ENCODE data around the gene CACNA2D2.

CACNA2D2 gene

DNA sequence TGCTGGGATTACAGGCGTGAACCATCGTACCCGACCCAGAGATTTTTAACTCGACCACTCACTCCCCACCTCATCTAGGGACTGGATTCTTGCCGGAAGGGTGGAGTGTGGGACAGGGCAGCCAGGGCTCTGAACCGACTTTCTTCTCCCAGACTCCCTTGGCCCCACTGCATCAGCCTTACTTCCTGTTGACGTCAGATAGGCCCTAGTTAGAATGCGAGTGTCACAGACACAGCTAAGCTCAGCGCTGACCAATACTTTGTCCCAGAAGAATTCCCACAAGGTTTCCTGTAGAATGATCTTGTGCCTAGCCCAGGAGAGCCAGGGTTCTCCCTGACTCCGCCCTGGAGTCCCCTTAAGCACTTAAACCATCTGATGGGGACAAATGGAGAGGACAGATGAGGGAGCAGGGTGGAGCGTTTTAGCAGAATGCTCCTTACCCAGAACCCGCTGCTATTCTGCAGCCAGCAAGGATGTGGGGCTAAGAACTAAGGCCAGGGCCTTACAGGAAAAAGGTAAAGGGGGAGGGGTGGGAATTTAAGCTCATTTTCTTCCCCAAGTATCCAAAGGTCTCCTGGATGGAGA, 169.6 kb downstream of the CACNA2D2 start:
- TF ChIP-seq, protein P1, sequence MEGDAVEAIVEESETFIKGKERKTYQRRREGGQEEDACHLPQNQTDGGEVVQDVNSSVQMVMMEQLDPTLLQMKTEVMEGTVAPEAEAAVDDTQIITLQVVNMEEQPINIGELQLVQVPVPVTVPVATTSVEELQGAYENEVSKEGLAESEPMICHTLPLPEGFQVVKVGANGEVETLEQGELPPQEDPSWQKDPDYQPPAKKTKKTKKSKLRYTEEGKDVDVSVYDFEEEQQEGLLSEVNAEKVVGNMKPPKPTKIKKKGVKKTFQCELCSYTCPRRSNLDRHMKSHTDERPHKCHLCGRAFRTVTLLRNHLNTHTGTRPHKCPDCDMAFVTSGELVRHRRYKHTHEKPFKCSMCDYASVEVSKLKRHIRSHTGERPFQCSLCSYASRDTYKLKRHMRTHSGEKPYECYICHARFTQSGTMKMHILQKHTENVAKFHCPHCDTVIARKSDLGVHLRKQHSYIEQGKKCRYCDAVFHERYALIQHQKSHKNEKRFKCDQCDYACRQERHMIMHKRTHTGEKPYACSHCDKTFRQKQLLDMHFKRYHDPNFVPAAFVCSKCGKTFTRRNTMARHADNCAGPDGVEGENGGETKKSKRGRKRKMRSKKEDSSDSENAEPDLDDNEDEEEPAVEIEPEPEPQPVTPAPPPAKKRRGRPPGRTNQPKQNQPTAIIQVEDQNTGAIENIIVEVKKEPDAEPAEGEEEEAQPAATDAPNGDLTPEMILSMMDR (IDR thresholded peaks at IDR 0.05; ENCODE audit: low read depth, low read length): no peak
- H3K4me3 ChIP-seq (replicated peaks in 1 of 2; ENCODE audit: low read depth in 2 of 2, low read length in 2 of 2): peak overlapping the region in 1 of 2 donors; percentile 21
- DNase-seq (ENCODE audit: low read depth in 2 of 2): peak; percentile 93 to 95

DNA sequence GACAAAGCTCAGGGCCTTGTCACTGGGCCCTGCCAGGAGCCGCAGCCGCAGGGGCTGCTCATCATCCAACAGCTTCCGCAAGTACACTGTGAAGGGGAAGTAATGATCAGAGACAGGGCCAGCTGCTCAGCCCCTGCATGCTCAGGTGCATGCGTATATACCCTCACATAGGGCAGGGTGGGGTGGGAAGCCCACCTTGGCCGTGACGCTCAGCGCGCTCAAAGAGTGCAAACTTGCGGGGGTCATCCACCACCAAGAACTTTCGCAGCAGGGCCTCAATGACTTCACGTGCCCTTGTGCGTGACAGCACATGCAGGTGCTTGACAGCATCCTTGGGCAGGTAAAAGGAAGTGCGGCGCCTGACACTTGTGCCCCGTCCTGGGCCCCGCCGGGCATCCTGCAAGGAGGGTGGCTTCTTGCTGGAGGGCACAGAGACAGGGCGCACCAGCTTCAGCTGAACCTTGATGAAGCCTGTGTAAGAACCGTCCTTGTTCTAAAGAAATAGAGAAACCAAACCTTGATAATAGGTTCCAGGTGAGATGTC, 172.0 kb downstream of the CACNA2D2 start:
- H3K4me3 ChIP-seq (replicated peaks in 1 of 2; ENCODE audit: low read depth in 2 of 2, low read length in 2 of 2): no peak overlapping the region
- TF ChIP-seq, protein P1 (IDR thresholded peaks at IDR 0.05; ENCODE audit: low read depth, low read length): no peak
- no peak for DNase-seq (ENCODE audit: low read depth in 2 of 2)

DNA sequence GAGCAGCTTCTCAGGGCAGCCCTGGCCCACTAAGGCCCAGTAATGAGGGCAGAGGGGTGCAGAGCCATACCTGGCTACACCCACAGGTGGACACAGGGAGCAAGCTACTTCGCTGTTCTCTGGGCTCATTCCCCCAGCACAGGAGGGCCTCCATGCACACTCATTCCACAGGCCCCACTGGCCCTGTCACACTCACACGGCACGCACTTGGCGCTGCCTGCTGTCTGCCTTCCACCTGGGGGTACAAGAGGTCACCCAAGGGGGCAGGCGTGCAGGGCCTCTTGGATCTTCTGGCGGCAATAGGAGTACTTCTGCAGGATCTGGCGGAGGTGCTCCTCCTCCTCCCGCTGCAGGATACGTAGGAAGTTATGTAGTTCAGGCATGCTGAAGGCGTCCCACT, 173.1 kb downstream of the CACNA2D2 start:
- no peak for DNase-seq (ENCODE audit: low read depth in 2 of 2)
- TF ChIP-seq, protein P1 (IDR thresholded peaks at IDR 0.05; ENCODE audit: low read depth, low read length): no peak
- H3K4me3 ChIP-seq (replicated peaks in 1 of 2; ENCODE audit: low read depth in 2 of 2, low read length in 2 of 2): no peak overlapping the region

DNA sequence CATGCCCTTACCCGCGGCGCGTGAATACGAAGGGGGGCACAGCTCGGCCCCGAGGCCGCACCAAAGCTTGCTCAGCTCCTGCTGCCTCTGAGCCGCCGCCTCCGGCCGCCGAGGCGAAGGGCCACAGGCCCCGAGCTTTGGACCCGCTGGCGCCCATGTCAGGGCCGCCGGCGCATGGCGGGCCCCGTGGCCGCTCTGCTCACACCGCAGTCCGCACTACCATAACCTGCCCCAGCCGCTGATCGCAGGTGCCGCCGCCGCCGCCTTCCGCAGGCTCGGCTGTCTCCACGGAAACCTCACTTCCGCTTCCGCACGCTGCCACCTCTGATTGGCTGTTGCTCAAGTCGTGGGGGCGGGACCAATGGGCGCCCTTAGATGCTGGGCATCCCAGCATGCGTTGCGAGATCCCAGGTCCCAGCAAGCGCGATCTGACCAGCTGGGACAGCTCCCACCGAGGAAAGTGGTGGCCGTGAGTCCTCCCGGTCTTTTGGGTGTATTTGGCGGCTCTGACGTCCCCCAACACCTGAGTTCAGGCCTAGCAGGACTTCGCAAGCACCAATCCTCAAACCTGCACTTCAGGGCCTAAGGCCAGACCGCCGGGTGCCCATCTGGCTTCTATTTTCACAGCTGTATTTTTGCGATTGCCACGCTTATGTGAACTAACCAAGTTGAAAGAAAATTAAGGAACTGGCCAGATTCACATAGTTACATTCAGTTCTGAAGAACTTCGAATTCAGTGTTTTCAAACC, 175.3 kb downstream of the CACNA2D2 start, which contains the start of gene TUSC2:
TUSC2 (minus strand) TSS at position 281 of the 749 bp plus-strand sequence; CDS start at position 157, 124 bp downstream.
- TF ChIP-seq, protein P1 (IDR thresholded peaks at IDR 0.05; ENCODE audit: low read depth, low read length): no peak
- peak; percentile 97 for DNase-seq (ENCODE audit: low read depth in 2 of 2)
- peak within 1 kb of the TSS; percentile 91 to 92 for H3K4me3 ChIP-seq (replicated peaks in 1 of 2; ENCODE audit: low read depth in 2 of 2, low read length in 2 of 2)

DNA sequence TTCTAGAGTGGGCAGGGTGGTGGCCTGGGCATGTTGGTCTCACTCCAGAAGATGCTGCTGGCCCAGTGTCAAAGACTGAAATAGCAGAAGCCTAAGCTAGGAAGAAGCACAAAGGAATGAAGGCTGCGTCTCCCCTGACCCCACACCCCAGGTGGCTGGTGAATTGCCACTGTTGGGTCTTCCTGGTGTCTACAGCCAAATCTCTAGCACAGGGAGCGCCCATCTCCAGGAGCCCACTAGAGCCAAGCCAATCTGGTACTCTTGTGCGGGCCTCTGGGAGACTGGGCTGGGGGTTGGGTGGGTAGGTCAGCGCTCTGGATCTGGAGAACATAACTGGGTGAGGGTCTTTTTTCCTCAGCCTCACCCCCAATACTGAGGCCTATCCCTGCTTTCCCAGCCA, 176.3 kb downstream of the CACNA2D2 start:
- DNase-seq (ENCODE audit: low read depth in 2 of 2): no peak
- peak overlapping the region; percentile 91 to 92 for H3K4me3 ChIP-seq (replicated peaks in 1 of 2; ENCODE audit: low read depth in 2 of 2, low read length in 2 of 2)
- TF ChIP-seq, protein P1 (IDR thresholded peaks at IDR 0.05; ENCODE audit: low read depth, low read length): no peak

DNA sequence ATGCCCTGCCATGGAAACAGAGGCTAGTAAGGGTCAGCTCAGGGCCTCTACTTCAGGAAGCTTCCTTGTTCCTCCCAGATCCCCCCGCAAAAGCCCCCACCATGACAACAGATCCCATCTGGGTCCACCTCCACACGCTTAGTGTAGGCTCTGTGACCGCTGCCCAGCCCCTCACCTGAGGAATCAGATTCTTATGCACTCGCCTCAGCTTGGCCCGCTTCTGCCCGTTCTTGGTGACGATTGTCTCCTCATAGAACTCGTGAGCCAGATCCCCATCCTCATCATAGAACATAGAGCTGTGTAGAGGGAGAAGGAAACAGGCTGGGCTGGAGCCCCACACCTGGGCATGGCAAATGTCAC, 177.3 kb downstream of the CACNA2D2 start:
- TF ChIP-seq, protein P1 (IDR thresholded peaks at IDR 0.05; ENCODE audit: low read depth, low read length): no peak
- no peak for DNase-seq (ENCODE audit: low read depth in 2 of 2)
- no peak overlapping the region for H3K4me3 ChIP-seq (replicated peaks in 1 of 2; ENCODE audit: low read depth in 2 of 2, low read length in 2 of 2)

Data from cardiac fibroblast (primary cell).